CD4-positive, alpha-beta T cell treated with Interleukin-1 beta for 1 hour (primary cell): ENCODE measurements around the gene SFRP5.
A peak's percentile ranks its signal among the peaks of the same experiment; 100 is the strongest.

Experiments
- DNase-seq, 2 donors: peaks; one replicate each; pipeline ENCODE4 v3.0.0-alpha.2; 2020 to 2022

SFRP5 gene

GRCh38 chr10:97771913-97772823 lies at the start of gene SFRP5:
Gene SFRP5 (minus strand): TSS chr10:97771999. CDS start chr10:97771833, 166 bp downstream.
- DNase-seq = no peak

GRCh38 chr10:97820096-97820704 lies 48.4 kb upstream of the SFRP5 start:
- no peak for DNase-seq

- no peak for DNase-seq
Observed at GRCh38 chr10:97818572-97818971, 46.8 kb upstream of the SFRP5 start.

GRCh38 chr10:97816609-97817008 lies 44.8 kb upstream of the SFRP5 start:
- no peak for DNase-seq

GRCh38 chr10:97814996-97815395 lies 43.2 kb upstream of the SFRP5 start:
- DNase-seq = no peak

GRCh38 chr10:97813311-97813710 lies 41.5 kb upstream of the SFRP5 start:
- no peak for DNase-seq

GRCh38 chr10:97812696-97813095 lies 40.9 kb upstream of the SFRP5 start:
- DNase-seq = no peak

GRCh38 chr10:97811958-97812357 lies 40.2 kb upstream of the SFRP5 start:
- no peak for DNase-seq

- no peak for DNase-seq
Observed at GRCh38 chr10:97810446-97810845, 38.6 kb upstream of the SFRP5 start.

- no peak for DNase-seq
Observed at GRCh38 chr10:97805949-97806348, 34.1 kb upstream of the SFRP5 start.

- no peak for DNase-seq
Observed at GRCh38 chr10:97805096-97805884, 33.5 kb upstream of the SFRP5 start.

GRCh38 chr10:97801422-97801821 lies 29.6 kb upstream of the SFRP5 start:
- DNase-seq = no peak

GRCh38 chr10:97800474-97800873 lies 28.7 kb upstream of the SFRP5 start:
- no peak for DNase-seq

GRCh38 chr10:97798958-97799610 lies 27.3 kb upstream of the SFRP5 start:
- DNase-seq = no peak

- peak; percentile 12 to 60 for DNase-seq
Observed at GRCh38 chr10:97796651-97797050, 24.9 kb upstream of the SFRP5 start.

GRCh38 chr10:97795886-97796285 lies 24.1 kb upstream of the SFRP5 start:
- DNase-seq = no peak

GRCh38 chr10:97791824-97792721 lies 20.3 kb upstream of the SFRP5 start:
- DNase-seq = peak; percentile 65 to 73

GRCh38 chr10:97789770-97790397 lies 18.1 kb upstream of the SFRP5 start:
- DNase-seq = no peak

- no peak for DNase-seq
Observed at GRCh38 chr10:97788552-97789442, 17.0 kb upstream of the SFRP5 start.

GRCh38 chr10:97785731-97786130 lies 13.9 kb upstream of the SFRP5 start:
- DNase-seq = no peak
